Stomach (tissue), 4 donors: Measurements from ENCODE around the gene SLC6A15.

ENCODE experiments used
- CTCF ChIP-seq, 7 experiments: fragments of 450-650 bp in 4 of 7; fragments of 200-600 bp in 3 of 7; sonication (generic) in 3 of 7; IDR thresholded peaks; one replicate each; pipeline ENCODE4 v1.5.1; 2016 to 2019; ENCODE audit warnings: antibody characterized with exemption in 7 of 7, control low read depth in 2 of 7, mild to moderate bottlenecking in 1 of 7
- EP300 ChIP-seq: sonication (generic); formaldehyde crosslinking; IDR thresholded peaks from one replicate; pipeline ENCODE4 v1.6.1; 2017; ENCODE audit warnings: antibody characterized with exemption
- POLR2A ChIP-seq, 4 donors: fragments of 450-650 bp; IDR thresholded peaks; one replicate each; pipeline ENCODE4 v1.6.1; 2016; ENCODE audit warnings: antibody characterized with exemption in 4 of 4, control low read depth in 2 of 4, mild to moderate bottlenecking in 1 of 4, moderate library complexity in 1 of 4
- POLR2AphosphoS5 ChIP-seq, 3 donors: sonication (generic); formaldehyde crosslinking; IDR thresholded peaks; one replicate each; pipeline ENCODE4 v1.6.1; 2016; ENCODE audit warnings: antibody characterized with exemption in 3 of 3

GRCh38 chr12:84874125-84874824 lies 38.3 kb downstream of the SLC6A15 start:
- TF ChIP-seq CTCF (IDR thresholded peaks at IDR 0.05) (peak in 5 of 7 experiments; percentile 57 to 77 (median 68)), EP300 (no peak), POLR2A (IDR thresholded peaks at IDR 0.05) (no peak), POLR2AphosphoS5 (IDR thresholded peaks at IDR 0.05) (no peak)
